Measurements from ENCODE around the gene GLA.

The GLA gene

GRCh38 chrX:101409043-101409442, 1.3 kb upstream of the GLA start:
- Histone ChIP-seq H3K4me3 (ENCODE audit: low read depth, low read length) (peak overlapping the region; percentile 47), H3K4me1 (ENCODE audit: control insufficient read depth, insufficient read depth, low read length) (peaks cover 6% of the 10 kb centered on the region), H3K27ac (ENCODE audit: extremely low read depth, low read depth, low read length) (no peak overlapping the region; the same call in 1 of the 2 replicates), H3K9me3 (ENCODE audit: control insufficient read depth, insufficient read depth, low read depth, low read length) (no peaks in the 10 kb centered on the region), H3K36me3 (ENCODE audit: control insufficient read depth in 2 of 2, insufficient read depth in 1 of 2, low read length in 2 of 2) (peaks cover 6 to 28% of the 10 kb centered on the region in 2 experiments; a peak in 2 of 3 replicates)
- peak; percentile 78; the same call in 1 of the 2 replicates for TF ChIP-seq ZNF362 (tag by site-specific recombination; IDR thresholded peaks at IDR 0.05)
- TF ChIP-seq ZNF280D (tag by site-specific recombination; IDR thresholded peaks at IDR 0.05), result no peak
- TF ChIP-seq PRDM6 (tag by site-specific recombination; IDR thresholded peaks at IDR 0.05), result peak; percentile 74
- TF ChIP-seq ZNF76 (tag by site-specific recombination; IDR thresholded peaks at IDR 0.05; ENCODE audit: borderline replicate concordance, low read depth), result 0 out of 2 replicates have a peak, but pooled peaks have one; percentile 13
- TF ChIP-seq TCF7L2 (IDR thresholded peaks at IDR 0.05; ENCODE audit: borderline replicate concordance, low read depth, low read length), result peak; percentile 67
- TF ChIP-seq ZBTB17 (tag by site-specific recombination; IDR thresholded peaks at IDR 0.05), result peak; percentile 70
- no peak for TF ChIP-seq SP2 (tag by site-specific recombination; IDR thresholded peaks at IDR 0.05)
- POLR2A ChIA-PET, result interaction anchor here (0.7 to 1.0 kb wide), 2 partner anchors 18 to 20 kb away, joined by 3 to 5 read pairs; partner anchors contain the start of gene RPL36A
- CTCF ChIA-PET, result no interaction called here

GRCh38 chrX:101408532-101408841, 762 bp upstream of the GLA start:
- CTCF ChIA-PET, result no interaction called here

More at GRCh38 chrX:101408532-101408841, 762 bp upstream of the GLA start:
- peak overlapping the region; percentile 47 for H3K4me3 ChIP-seq (ENCODE audit: low read depth, low read length)
- H3K4me1 ChIP-seq (ENCODE audit: control insufficient read depth, insufficient read depth, low read length), result peaks cover 6% of the 10 kb centered on the region
- TF ChIP-seq ZNF624 (tag by site-specific recombination; IDR thresholded peaks at IDR 0.05) (no peak), ZNF585B (tag by site-specific recombination; IDR thresholded peaks at IDR 0.05) (no peak), GLI2 (tag by site-specific recombination; IDR thresholded peaks at IDR 0.05; ENCODE audit: borderline replicate concordance, low read depth) (no peak), ZNF146 (tag by site-specific recombination; IDR thresholded peaks at IDR 0.05) (no peak), ZNF335 (tag by site-specific recombination; conservative IDR thresholded peaks at IDR 0.05) (peak; percentile 99), ZSCAN23 (tag by site-specific recombination; IDR thresholded peaks at IDR 0.05) (no peak), GFI1B (tag by site-specific recombination; IDR thresholded peaks at IDR 0.05) (no peak), REST (tag by site-specific recombination; IDR thresholded peaks at IDR 0.05) (0 out of 2 replicates have a peak, but pooled peaks have one; percentile 5), ZSCAN4 (tag by site-specific recombination; IDR thresholded peaks at IDR 0.05) (0 out of 2 replicates have a peak, but pooled peaks have one; percentile 4), ZNF76 (tag by site-specific recombination; IDR thresholded peaks at IDR 0.05; ENCODE audit: borderline replicate concordance, low read depth) (no peak), ZNF621 (tag by site-specific recombination; IDR thresholded peaks at IDR 0.05) (no peak), YY1 (tag by site-specific recombination; IDR thresholded peaks at IDR 0.05) (0 out of 2 replicates have a peak, but pooled peaks have one; percentile 6)
- H3K36me3 ChIP-seq (ENCODE audit: control insufficient read depth in 2 of 2, insufficient read depth in 1 of 2, low read length in 2 of 2), result peaks cover 8 to 30% of the 10 kb centered on the region in 2 experiments; a peak in 2 of 3 replicates
- no peaks in the 10 kb centered on the region for H3K9me3 ChIP-seq (ENCODE audit: control insufficient read depth, insufficient read depth, low read depth, low read length)
- H3K27ac ChIP-seq (ENCODE audit: extremely low read depth, low read depth, low read length), result peak overlapping the region; percentile 78
- POLR2A ChIA-PET, result interaction anchor here (1.0 kb wide), 1 partner anchor 18 kb away, joined by 5 read pairs; the partner anchor contains the start of gene RPL36A

All from HEK293 (cell line).